AG10803 (cell line): ENCODE data around the gene SLAIN2.

Experiments
- DNase-seq: peaks from one replicate; pipeline ENCODE4 v3.0.0; 2010; ENCODE audit warnings: low read depth
- H3K4me3 ChIP-seq: 2 replicates; pipeline ENCODE4 v1.5.1; 2011; ENCODE audit warnings: mild to moderate bottlenecking, low read length, control low read depth
- CTCF ChIP-seq: conservative IDR thresholded peaks from 2 replicates; pipeline ENCODE4 v1.5.1; 2011; ENCODE audit warnings: mild to moderate bottlenecking, low read length, control low read depth, inconsistent platforms

Gene SLAIN2

DNA sequence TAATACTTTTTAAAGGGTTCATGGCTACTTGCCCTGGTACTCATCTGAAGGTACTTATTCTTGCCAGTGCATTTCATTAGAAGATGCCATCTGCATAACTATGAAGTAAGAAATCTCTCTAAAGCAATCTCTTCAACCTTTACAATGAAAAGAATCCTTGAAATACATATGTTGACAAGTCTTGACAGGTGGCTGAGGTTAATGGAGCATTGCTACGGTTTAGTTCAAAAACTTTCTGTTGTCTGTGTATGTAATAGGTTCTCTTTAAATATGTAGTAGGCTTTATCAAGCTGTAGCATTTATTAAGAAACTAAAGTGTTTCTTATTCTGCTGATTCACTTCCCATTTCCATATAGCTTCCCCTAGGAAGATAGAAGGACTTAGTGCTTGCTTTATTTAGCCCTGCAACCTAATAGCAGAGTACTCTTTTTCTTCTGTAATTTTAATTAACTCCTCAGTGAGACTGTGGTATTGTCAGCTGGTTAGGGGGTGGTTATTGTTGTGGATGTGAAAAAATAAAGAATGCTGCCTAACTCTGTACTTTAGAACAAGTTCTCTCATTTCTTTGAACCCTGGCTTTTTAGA lies 39.3 kb downstream of the SLAIN2 start:
- no peak for TF ChIP-seq CTCF
- H3K4me3 ChIP-seq: no peak overlapping the region
- DNase-seq: no peak

- peak; percentile 59 for DNase-seq
- no peak for TF ChIP-seq CTCF
- H3K4me3 ChIP-seq: no peak overlapping the region
These were observed 47.3 kb downstream of the SLAIN2 start for GRCh38 chr4:48388525-48389154.

GRCh38 chr4:48396043-48396442 lies 54.7 kb downstream of the SLAIN2 start:
- no peak for DNase-seq
- H3K4me3 ChIP-seq: no peak overlapping the region
- no peak for TF ChIP-seq CTCF

- TF ChIP-seq CTCF: no peak
- H3K4me3 ChIP-seq: no peak overlapping the region
- DNase-seq: no peak
These were observed 59.1 kb downstream of the SLAIN2 start for GRCh38 chr4:48400416-48400815.

DNA sequence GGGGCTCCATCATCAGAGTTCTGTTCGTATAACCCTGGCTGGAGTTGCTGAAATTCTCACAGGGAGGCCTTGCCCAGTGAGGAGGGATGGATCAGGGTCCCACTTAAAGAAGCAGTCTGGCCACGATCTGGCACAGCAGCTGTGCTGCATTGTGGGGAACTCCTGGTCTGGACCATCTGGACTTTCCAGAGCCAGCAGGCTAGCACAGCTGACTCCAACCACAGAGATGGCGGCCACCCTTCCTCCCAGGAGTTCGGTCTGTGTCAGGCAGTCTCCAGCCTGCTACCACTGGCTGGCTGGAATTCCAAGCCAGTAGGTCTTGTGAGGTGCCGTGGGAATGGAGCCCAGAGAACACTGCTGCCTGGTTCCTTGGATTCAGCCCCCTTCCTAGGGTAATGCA lies 62.0 kb downstream of the SLAIN2 start:
- no peak for DNase-seq
- no peak overlapping the region for H3K4me3 ChIP-seq
- TF ChIP-seq CTCF: no peak

DNA sequence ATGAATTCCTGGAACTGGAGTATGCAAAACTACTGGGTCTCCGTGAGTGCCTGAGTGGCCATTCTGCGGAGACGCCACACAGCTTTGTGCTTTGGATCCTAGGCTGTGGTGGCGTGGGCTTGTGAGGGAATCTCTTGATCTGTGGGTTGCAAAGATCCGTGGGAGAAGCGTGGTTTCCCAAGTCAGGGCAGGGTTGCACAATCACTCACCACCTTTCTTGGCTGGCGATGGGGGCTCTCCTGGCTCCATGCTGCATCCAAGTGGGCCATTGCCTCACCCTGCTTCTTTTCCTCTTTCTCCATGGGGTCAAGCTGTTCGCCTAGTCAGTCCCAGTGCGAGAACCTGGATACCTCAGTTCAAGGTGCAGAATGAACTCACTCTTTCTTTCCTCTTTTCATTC lies 62.5 kb downstream of the SLAIN2 start:
- no peak overlapping the region for H3K4me3 ChIP-seq
- no peak for DNase-seq
- no peak for TF ChIP-seq CTCF

- no peak for DNase-seq
- no peak for TF ChIP-seq CTCF
These were observed 64.6 kb downstream of the SLAIN2 start for GRCh38 chr4:48405924-48406323.

More at GRCh38 chr4:48405924-48406323, 64.6 kb downstream of the SLAIN2 start:
- no peak overlapping the region for H3K4me3 ChIP-seq
